ENCODE measurements around the gene SCGN. TPM values are rescaled to one million over a fixed set of nuclear protein-coding genes. Genes with fewer than 3 reads are reported as not detected.
A peak's percentile ranks its signal among the peaks of the same experiment; 100 is the strongest.

The SCGN gene
- total RNA-seq, 1 donor from 2014 or later, result not detected

GRCh38 chr6:25710287-25710686 is 58.3 kb downstream of the SCGN start:
- no peak for DNase-seq (ENCODE audit: low spot score)
- Mint-ChIP-seq H3K4me1 (ENCODE audit: low read depth) (no peaks in the 10 kb centered on the region), H3K4me3 (ENCODE audit: unreplicated experiment) (no peak overlapping the region), H3K9me3 (ENCODE audit: low read depth) (no peaks in the 10 kb centered on the region), H3K36me3 (ENCODE audit: low read depth) (no peaks in the 10 kb centered on the region), H3K27ac (ENCODE audit: unreplicated experiment) (no peak overlapping the region), H3K27me3 (ENCODE audit: low read depth) (peaks cover 10% of the 10 kb centered on the region)
- no peak for TF ChIP-seq CTCF (IDR thresholded peaks at IDR 0.05)

- peaks cover 5% of the 10 kb centered on the region for H3K27me3 Mint-ChIP-seq (ENCODE audit: low read depth)
- no peak for TF ChIP-seq CTCF (IDR thresholded peaks at IDR 0.05)
- no peak for DNase-seq (ENCODE audit: low spot score)
- no peak overlapping the region for H3K27ac Mint-ChIP-seq (ENCODE audit: unreplicated experiment)
- H3K36me3 Mint-ChIP-seq (ENCODE audit: low read depth), result no peaks in the 10 kb centered on the region
- no peaks in the 10 kb centered on the region for H3K9me3 Mint-ChIP-seq (ENCODE audit: low read depth)
- H3K4me1 Mint-ChIP-seq (ENCODE audit: low read depth), result peaks cover 3% of the 10 kb centered on the region
- no peak overlapping the region for H3K4me3 Mint-ChIP-seq (ENCODE audit: unreplicated experiment)
Measured at GRCh38 chr6:25713824-25714223, 61.8 kb downstream of the SCGN start.

GRCh38 chr6:25714765-25715164 is 62.8 kb downstream of the SCGN start:
- Mint-ChIP-seq H3K36me3 (ENCODE audit: low read depth) (no peaks in the 10 kb centered on the region), H3K4me1 (ENCODE audit: low read depth) (peaks cover 3% of the 10 kb centered on the region)

GRCh38 chr6:25715794-25716193 is 63.8 kb downstream of the SCGN start:
- Mint-ChIP-seq H3K36me3 (ENCODE audit: low read depth) (no peaks in the 10 kb centered on the region), H3K4me3 (ENCODE audit: unreplicated experiment) (no peak overlapping the region), H3K4me1 (ENCODE audit: low read depth) (peaks cover 3% of the 10 kb centered on the region), H3K27me3 (ENCODE audit: low read depth) (peaks cover 5% of the 10 kb centered on the region), H3K9me3 (ENCODE audit: low read depth) (no peaks in the 10 kb centered on the region), H3K27ac (ENCODE audit: unreplicated experiment) (no peak overlapping the region)
- DNase-seq (ENCODE audit: low spot score), result no peak
- no peak for TF ChIP-seq CTCF (IDR thresholded peaks at IDR 0.05)

More at GRCh38 chr6:25714765-25715164, 62.8 kb downstream of the SCGN start:
- Mint-ChIP-seq H3K27me3 (ENCODE audit: low read depth) (peaks cover 5% of the 10 kb centered on the region), H3K9me3 (ENCODE audit: low read depth) (no peaks in the 10 kb centered on the region), H3K4me3 (ENCODE audit: unreplicated experiment) (no peak overlapping the region), H3K27ac (ENCODE audit: unreplicated experiment) (no peak overlapping the region)
- no peak for TF ChIP-seq CTCF (IDR thresholded peaks at IDR 0.05)
- no peak for DNase-seq (ENCODE audit: low spot score)

- H3K4me1 Mint-ChIP-seq (ENCODE audit: low read depth), result peaks cover 3% of the 10 kb centered on the region
- DNase-seq (ENCODE audit: low spot score), result no peak
- no peaks in the 10 kb centered on the region for H3K36me3 Mint-ChIP-seq (ENCODE audit: low read depth)
- H3K27ac Mint-ChIP-seq (ENCODE audit: unreplicated experiment), result no peak overlapping the region
- no peaks in the 10 kb centered on the region for H3K9me3 Mint-ChIP-seq (ENCODE audit: low read depth)
- no peak overlapping the region for H3K4me3 Mint-ChIP-seq (ENCODE audit: unreplicated experiment)
- TF ChIP-seq CTCF (IDR thresholded peaks at IDR 0.05), result peak; percentile 86
- H3K27me3 Mint-ChIP-seq (ENCODE audit: low read depth), result peaks cover 10% of the 10 kb centered on the region
Measured at GRCh38 chr6:25717866-25718740, 66.1 kb downstream of the SCGN start.
